ENCODE results near the gene IL10RA. TPM values are rescaled to one million over a fixed set of nuclear protein-coding genes. Genes with fewer than 3 reads are reported as not detected.

Gene IL10RA
- total RNA-seq, 1 experiment from 2014 or later: 1.7 TPM

GRCh38 chr11:117945047-117945810, 41.0 kb upstream of the IL10RA start:
- Histone ChIP-seq H3K27ac (ENCODE audit: low read depth, low read length) (no peak overlapping the region), H2AFZ (ENCODE audit: low read depth, low read length, poor library complexity, severe bottlenecking) (no peak overlapping the region), H3K9me2 (ENCODE audit: insufficient read depth) (no peaks in the 10 kb centered on the region), H3K4me2 (ENCODE audit: low read length) (no peak overlapping the region), H3K4me3 (replicated peaks in 1 of 2; ENCODE audit: low read depth in 1 of 2, low read length in 2 of 2) (no peak overlapping the region), H3K36me3 (ENCODE audit: control insufficient read depth in 1 of 2, insufficient read depth in 2 of 2, low read length in 2 of 2) (no peaks in the 10 kb centered on the region), H3K4me1 (ENCODE audit: control insufficient read depth in 1 of 2, insufficient read depth in 2 of 2, low read length in 2 of 2) (peaks cover 9 to 30% of the 10 kb centered on the region in 2 experiments; a peak in 3 of 4 replicates), H4K20me1 (ENCODE audit: insufficient read depth) (no peaks in the 10 kb centered on the region), H3K79me2 (ENCODE audit: insufficient read depth, low read length) (no peaks in the 10 kb centered on the region), H3K27me3 (ENCODE audit: insufficient read depth, low read length) (no peaks in the 10 kb centered on the region), H3K9me3 (ENCODE audit: control insufficient read depth in 1 of 2, insufficient read depth in 1 of 2, low read depth in 1 of 2, low read length in 2 of 2) (no peaks in the 10 kb centered on the region), H3K9ac (ENCODE audit: low read length) (no peak overlapping the region)
- no TSS peak for BruUV-seq (replicated peaks)
- TF ChIP-seq, protein P1, sequence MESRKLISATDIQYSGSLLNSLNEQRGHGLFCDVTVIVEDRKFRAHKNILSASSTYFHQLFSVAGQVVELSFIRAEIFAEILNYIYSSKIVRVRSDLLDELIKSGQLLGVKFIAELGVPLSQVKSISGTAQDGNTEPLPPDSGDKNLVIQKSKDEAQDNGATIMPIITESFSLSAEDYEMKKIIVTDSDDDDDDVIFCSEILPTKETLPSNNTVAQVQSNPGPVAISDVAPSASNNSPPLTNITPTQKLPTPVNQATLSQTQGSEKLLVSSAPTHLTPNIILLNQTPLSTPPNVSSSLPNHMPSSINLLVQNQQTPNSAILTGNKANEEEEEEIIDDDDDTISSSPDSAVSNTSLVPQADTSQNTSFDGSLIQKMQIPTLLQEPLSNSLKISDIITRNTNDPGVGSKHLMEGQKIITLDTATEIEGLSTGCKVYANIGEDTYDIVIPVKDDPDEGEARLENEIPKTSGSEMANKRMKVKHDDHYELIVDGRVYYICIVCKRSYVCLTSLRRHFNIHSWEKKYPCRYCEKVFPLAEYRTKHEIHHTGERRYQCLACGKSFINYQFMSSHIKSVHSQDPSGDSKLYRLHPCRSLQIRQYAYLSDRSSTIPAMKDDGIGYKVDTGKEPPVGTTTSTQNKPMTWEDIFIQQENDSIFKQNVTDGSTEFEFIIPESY (IDR thresholded peaks at IDR 0.05; ENCODE audit: extremely low read depth, insufficient replicate concordance, low read length): no peak
- no peak for TF ChIP-seq SIN3A (IDR thresholded peaks at IDR 0.05; ENCODE audit: low read depth)
- TF ChIP-seq SRF (IDR thresholded peaks at IDR 0.05; ENCODE audit: low read depth): no peak
- no peak for TF ChIP-seq POLR2AphosphoS5 (IDR thresholded peaks at IDR 0.05; ENCODE audit: low read depth, low read length)
- no peak for TF ChIP-seq ATF3 (IDR thresholded peaks at IDR 0.05)
- TF ChIP-seq ELF1 (IDR thresholded peaks at IDR 0.05; ENCODE audit: borderline replicate concordance, low read depth): no peak
- peak in 2 of 3 experiments; percentile 24 to 34; a peak in 3 of 6 replicates for TF ChIP-seq CTCF (IDR thresholded peaks at IDR 0.05 in 2 of 3, conservative IDR thresholded peaks at IDR 0.05 in 1 of 3; ENCODE audit: borderline replicate concordance in 1 of 3, insufficient read depth in 1 of 3, low read depth in 2 of 3, low read length in 2 of 3)
- ChIA-PET CTCF (interaction anchor here (1.0 to 9.1 kb wide), 8 partner anchors 9 to 138 kb away, joined by 3 to 224 read pairs (median 7); partner anchors contain the start of gene FXYD2), POLR2A (no interaction called here), RAD21 (ENCODE audit: low non-redundant PET in 1 of 2, low total read pairs in 2 of 2, uncharacterized antibody in 2 of 2, unreplicated experiment in 2 of 2) (no interaction called here)
- DNase-seq (ENCODE audit: low read depth, low spot score) (no peak), ATAC-seq (no peak)
- intact Hi-C loops (cut with micrococcal nuclease): loop anchor here (10.0 kb wide), 1 partner anchor 520 kb away; no protein-coding TSS in a partner anchor

All from HCT116 (cell line).